ENCODE results near the gene VSX1.

DNA sequence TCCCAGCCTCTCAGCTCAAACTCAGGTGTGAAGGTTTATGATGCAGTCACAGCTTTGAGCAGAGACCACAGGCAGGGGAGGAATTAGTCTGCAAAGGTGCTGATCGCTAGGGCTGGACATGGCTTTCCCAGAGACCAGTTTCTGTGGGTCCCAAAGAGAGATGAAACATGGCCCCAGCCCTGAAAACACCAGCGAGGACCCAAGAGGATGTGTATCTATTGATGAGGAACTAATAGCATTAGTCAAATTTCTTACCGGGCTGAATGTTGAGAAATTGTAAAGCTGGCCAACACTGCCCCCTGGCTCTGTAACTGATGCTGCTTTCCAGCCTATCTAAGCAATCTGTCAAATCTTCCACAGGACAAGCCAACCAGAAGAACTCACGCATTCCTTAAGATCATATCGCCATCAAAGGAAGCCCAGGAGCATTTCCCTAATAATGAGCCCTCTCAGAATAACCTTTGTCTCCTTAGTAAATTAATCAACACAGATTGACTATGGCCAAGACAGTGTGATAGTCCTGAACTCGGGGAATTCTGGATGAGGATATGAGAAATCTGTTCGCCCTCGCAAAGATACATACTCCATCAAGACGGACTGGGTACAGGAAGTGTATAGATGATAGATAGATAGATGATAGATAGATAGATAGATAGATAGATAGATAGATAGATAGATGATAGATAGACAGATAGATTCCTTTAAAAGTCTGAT lies 16.2 kb downstream of the VSX1 start:
- TF ChIP-seq, protein P1, sequence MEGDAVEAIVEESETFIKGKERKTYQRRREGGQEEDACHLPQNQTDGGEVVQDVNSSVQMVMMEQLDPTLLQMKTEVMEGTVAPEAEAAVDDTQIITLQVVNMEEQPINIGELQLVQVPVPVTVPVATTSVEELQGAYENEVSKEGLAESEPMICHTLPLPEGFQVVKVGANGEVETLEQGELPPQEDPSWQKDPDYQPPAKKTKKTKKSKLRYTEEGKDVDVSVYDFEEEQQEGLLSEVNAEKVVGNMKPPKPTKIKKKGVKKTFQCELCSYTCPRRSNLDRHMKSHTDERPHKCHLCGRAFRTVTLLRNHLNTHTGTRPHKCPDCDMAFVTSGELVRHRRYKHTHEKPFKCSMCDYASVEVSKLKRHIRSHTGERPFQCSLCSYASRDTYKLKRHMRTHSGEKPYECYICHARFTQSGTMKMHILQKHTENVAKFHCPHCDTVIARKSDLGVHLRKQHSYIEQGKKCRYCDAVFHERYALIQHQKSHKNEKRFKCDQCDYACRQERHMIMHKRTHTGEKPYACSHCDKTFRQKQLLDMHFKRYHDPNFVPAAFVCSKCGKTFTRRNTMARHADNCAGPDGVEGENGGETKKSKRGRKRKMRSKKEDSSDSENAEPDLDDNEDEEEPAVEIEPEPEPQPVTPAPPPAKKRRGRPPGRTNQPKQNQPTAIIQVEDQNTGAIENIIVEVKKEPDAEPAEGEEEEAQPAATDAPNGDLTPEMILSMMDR (conservative IDR thresholded peaks at IDR 0.05; ENCODE audit: low read depth, low read length), result peak; percentile 72
- TF ChIP-seq CEBPB (IDR thresholded peaks at IDR 0.05; ENCODE audit: low read depth, low read length) (no peak), FOS (IDR thresholded peaks at IDR 0.05; ENCODE audit: low read depth, low read length) (no peak), POLR2A (IDR thresholded peaks at IDR 0.05; ENCODE audit: low read depth, low read length) (no peak), RAD21 (IDR thresholded peaks at IDR 0.05; ENCODE audit: low read length) (peak; percentile 77), MAFK (IDR thresholded peaks at IDR 0.05; ENCODE audit: low read depth, low read length) (no peak), RCOR1 (IDR thresholded peaks at IDR 0.05; ENCODE audit: insufficient replicate concordance, low read length) (no peak), MAZ (IDR thresholded peaks at IDR 0.05; ENCODE audit: borderline replicate concordance, low read depth, low read length) (no peak), MXI1 (IDR thresholded peaks at IDR 0.05; ENCODE audit: borderline replicate concordance, low read depth, low read length) (no peak), BHLHE40 (IDR thresholded peaks at IDR 0.05; ENCODE audit: low read depth, low read length) (no peak)
- TF ChIP-seq, protein P2, sequence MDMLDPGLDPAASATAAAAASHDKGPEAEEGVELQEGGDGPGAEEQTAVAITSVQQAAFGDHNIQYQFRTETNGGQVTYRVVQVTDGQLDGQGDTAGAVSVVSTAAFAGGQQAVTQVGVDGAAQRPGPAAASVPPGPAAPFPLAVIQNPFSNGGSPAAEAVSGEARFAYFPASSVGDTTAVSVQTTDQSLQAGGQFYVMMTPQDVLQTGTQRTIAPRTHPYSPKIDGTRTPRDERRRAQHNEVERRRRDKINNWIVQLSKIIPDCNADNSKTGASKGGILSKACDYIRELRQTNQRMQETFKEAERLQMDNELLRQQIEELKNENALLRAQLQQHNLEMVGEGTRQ (IDR thresholded peaks at IDR 0.05; ENCODE audit: low read depth, low read length), result no peak
- TF ChIP-seq, protein P3, sequence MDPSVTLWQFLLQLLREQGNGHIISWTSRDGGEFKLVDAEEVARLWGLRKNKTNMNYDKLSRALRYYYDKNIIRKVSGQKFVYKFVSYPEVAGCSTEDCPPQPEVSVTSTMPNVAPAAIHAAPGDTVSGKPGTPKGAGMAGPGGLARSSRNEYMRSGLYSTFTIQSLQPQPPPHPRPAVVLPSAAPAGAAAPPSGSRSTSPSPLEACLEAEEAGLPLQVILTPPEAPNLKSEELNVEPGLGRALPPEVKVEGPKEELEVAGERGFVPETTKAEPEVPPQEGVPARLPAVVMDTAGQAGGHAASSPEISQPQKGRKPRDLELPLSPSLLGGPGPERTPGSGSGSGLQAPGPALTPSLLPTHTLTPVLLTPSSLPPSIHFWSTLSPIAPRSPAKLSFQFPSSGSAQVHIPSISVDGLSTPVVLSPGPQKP (IDR thresholded peaks at IDR 0.05; ENCODE audit: borderline replicate concordance, low read depth, low read length), result no peak

Data from IMR-90 (cell line).